H9 (cell line): Measurements from ENCODE around the gene OSBPL10. TPM values are rescaled to one million over a fixed set of nuclear protein-coding genes. Genes with fewer than 3 reads are reported as not detected.

ENCODE experiments used
- DNase-seq: peaks from one replicate; pipeline ENCODE4 v3.0.0-alpha.2; 2017
- H2AFZ ChIP-seq: one replicate; pipeline ENCODE4 v1.6.1; 2013; ENCODE audit warnings: mild to moderate bottlenecking, low read length, control low read depth, moderate library complexity
- H2AK5ac ChIP-seq: 2 replicates; pipeline ENCODE4 v1.6.1; 2013; ENCODE audit warnings: low read length, control low read depth, mixed read lengths; ENCODE audit not compliant: insufficient read length
- H2BK120ac ChIP-seq: one replicate; pipeline ENCODE4 v1.6.1; 2013; ENCODE audit warnings: low read depth, mild to moderate bottlenecking, low read length, control low read depth, inconsistent platforms; ENCODE audit not compliant: poor library complexity, severe bottlenecking
- H2BK12ac ChIP-seq: 2 replicates; pipeline ENCODE4 v1.6.1; 2013; ENCODE audit warnings: low read length, control low read depth, mixed read lengths, low read depth; ENCODE audit not compliant: insufficient read length
- H2BK15ac ChIP-seq: 2 replicates; pipeline ENCODE4 v1.6.1; 2013; ENCODE audit warnings: low read depth, low read length, control low read depth
- H2BK20ac ChIP-seq: one replicate; pipeline ENCODE4 v1.6.1; 2013; ENCODE audit warnings: low read depth, mild to moderate bottlenecking, low read length, control low read depth, inconsistent platforms; ENCODE audit not compliant: poor library complexity, severe bottlenecking
- H2BK5ac ChIP-seq: 2 replicates; pipeline ENCODE4 v1.6.1; 2013; ENCODE audit warnings: low read length, control low read depth, mixed read lengths; ENCODE audit not compliant: insufficient read length
- H3K14ac ChIP-seq: 2 replicates; pipeline ENCODE4 v1.6.1; 2013; ENCODE audit warnings: low read length, control low read depth; ENCODE audit not compliant: insufficient read depth
- H3K18ac ChIP-seq: 2 replicates; pipeline ENCODE4 v1.6.1; 2013; ENCODE audit warnings: low read depth, mild to moderate bottlenecking, mixed read lengths, low read length, control low read depth; ENCODE audit not compliant: insufficient read length
- H3K23ac ChIP-seq: 2 replicates; pipeline ENCODE4 v1.6.1; 2013; ENCODE audit warnings: low read length, control low read depth, mixed read lengths, low read depth; ENCODE audit not compliant: insufficient read length
- H3K23me2 ChIP-seq: 2 replicates; pipeline ENCODE4 v1.6.1; 2013; ENCODE audit warnings: low read depth, mild to moderate bottlenecking, mixed read lengths, low read length, control low read depth; ENCODE audit not compliant: insufficient read length, poor library complexity, severe bottlenecking
- H3K27ac ChIP-seq: 2 replicates; pipeline ENCODE4 v1.5.1; 2013; ENCODE audit warnings: low read length, control low read depth, mixed read lengths, low read depth; ENCODE audit not compliant: insufficient read length
- H3K27me3 ChIP-seq: 2 replicates; pipeline ENCODE4 v1.6.1; 2013; ENCODE audit warnings: low read length, control low read depth, inconsistent platforms; ENCODE audit not compliant: insufficient read depth
- H3K4ac ChIP-seq: 2 replicates; pipeline ENCODE4 v1.6.1; 2013; ENCODE audit warnings: low read depth, mild to moderate bottlenecking, control low read depth, inconsistent platforms, low read length, moderate library complexity
- H3K4me1 ChIP-seq: 2 replicates; pipeline ENCODE4 v1.6.1; 2013; ENCODE audit warnings: low read length, control low read depth, inconsistent platforms; ENCODE audit not compliant: insufficient read depth
- H3K4me2 ChIP-seq: 2 replicates; pipeline ENCODE4 v1.6.1; 2013; ENCODE audit warnings: low read length, control low read depth, mixed read lengths; ENCODE audit not compliant: insufficient read length, insufficient read depth
- H3K56ac ChIP-seq: 2 replicates; pipeline ENCODE4 v1.6.1; 2013; ENCODE audit warnings: low read depth, mild to moderate bottlenecking, mixed read lengths, low read length, control low read depth; ENCODE audit not compliant: insufficient read length
- H3K79me1 ChIP-seq: 2 replicates; pipeline ENCODE4 v1.6.1; 2013; ENCODE audit warnings: low read depth, mild to moderate bottlenecking, moderate library complexity, low read length, control low read depth, inconsistent platforms; ENCODE audit not compliant: insufficient read depth, poor library complexity, severe bottlenecking
- H3K79me2 ChIP-seq: 2 replicates; pipeline ENCODE4 v1.6.1; 2013; ENCODE audit warnings: low read length, control low read depth, inconsistent platforms; ENCODE audit not compliant: insufficient read depth
- H3K9ac ChIP-seq: 2 replicates; pipeline ENCODE4 v1.6.1; 2013; ENCODE audit warnings: low read length, control low read depth, mixed read lengths; ENCODE audit not compliant: insufficient read length; ENCODE audit errors: extremely low read depth
- H3K9me3 ChIP-seq: one replicate; pipeline ENCODE4 v1.6.1; 2013; ENCODE audit warnings: low read depth, low read length, inconsistent platforms; ENCODE audit not compliant: control insufficient read depth
- H3T11ph ChIP-seq: one replicate; pipeline ENCODE4 v1.6.1; 2013; ENCODE audit warnings: mild to moderate bottlenecking, low read length, control low read depth, inconsistent platforms
- H4K20me1 ChIP-seq: one replicate; pipeline ENCODE4 v1.6.1; 2013; ENCODE audit not compliant: control insufficient read depth, insufficient read length, insufficient read depth
- H4K5ac ChIP-seq: 2 replicates; pipeline ENCODE4 v1.6.1; 2013; ENCODE audit warnings: low read depth, mild to moderate bottlenecking, mixed read lengths, low read length, control low read depth; ENCODE audit not compliant: insufficient read length
- H4K8ac ChIP-seq: replicated peaks from 2 replicates; pipeline ENCODE4 v1.6.1; 2013; ENCODE audit warnings: low read length, control low read depth, mixed read lengths, low read depth; ENCODE audit not compliant: insufficient read length
- H4K91ac ChIP-seq: 2 replicates; pipeline ENCODE4 v1.6.1; 2013; ENCODE audit warnings: low read depth, mild to moderate bottlenecking, moderate library complexity, mixed read lengths, low read length, control low read depth; ENCODE audit not compliant: insufficient read length
- H3K27ac Mint-ChIP-seq, 3 experiments: 2 replicates in 2 of 3; 3 replicates in 1 of 3; pipeline ENCODE4 v1.8.0; 2020 to 2021; ENCODE audit warnings: mixed read lengths in 3 of 3, mild to moderate bottlenecking in 1 of 3, moderate library complexity in 1 of 3
- H3K27me3 Mint-ChIP-seq: 2 replicates; pipeline ENCODE4 v1.8.0; 2021; ENCODE audit warnings: low read depth, mild to moderate bottlenecking, moderate library complexity, mixed read lengths
- H3K36me3 Mint-ChIP-seq, 3 experiments: 2 replicates in 2 of 3; 3 replicates in 1 of 3; pipeline ENCODE4 v1.8.0; 2020 to 2021; ENCODE audit warnings: low read depth in 3 of 3, mixed read lengths in 3 of 3; ENCODE audit not compliant: insufficient read depth in 1 of 3
- H3K4me1 Mint-ChIP-seq, 2 experiments: 2 replicates each; pipeline ENCODE4 v1.8.0; 2020; ENCODE audit warnings: mixed read lengths in 2 of 2
- H3K4me3 Mint-ChIP-seq, 2 experiments: 2 replicates in 1 of 2; 3 replicates in 1 of 2; pipeline ENCODE4 v1.8.0; 2020 to 2021; ENCODE audit warnings: mild to moderate bottlenecking in 2 of 2, mixed read lengths in 2 of 2, moderate library complexity in 1 of 2
- H3K9me3 Mint-ChIP-seq, 2 experiments: 2 replicates in 1 of 2; 3 replicates in 1 of 2; pipeline ENCODE4 v1.8.0; 2020; ENCODE audit warnings: mild to moderate bottlenecking in 2 of 2, mixed read lengths in 2 of 2, moderate library complexity in 1 of 2
- CTCF ChIP-seq: fragments of 200-600 bp; sonication (generic); conservative IDR thresholded peaks from 3 replicates; pipeline ENCODE4 v1.8.0; 2021; ENCODE audit warnings: antibody characterized with exemption, mild to moderate bottlenecking
- WGBS: extraction: QIAGEN DNeasy Blood & Tissue Kit; methylation state at CpG from one replicate; pipeline ENCODE4 v1.1.7; 2013; ENCODE audit warnings: missing lambda C conversion rate, low lambda C conversion rate, mixed read lengths; ENCODE audit not compliant: insufficient read length; ENCODE audit errors: extremely low coverage; 5-methylcytosine and 5-hydroxymethylcytosine counted together
- total RNA-seq: library from RNA; stranded (reverse); gene quantifications from 2 replicates; pipeline ENCODE4 v1.2.1, GENCODE V29; 2021

OSBPL10 gene
- total RNA-seq, 1 experiment from 2014 or later: 42.7 TPM

- Histone ChIP-seq H2AK5ac (no peak overlapping the region), H2BK120ac (no peak overlapping the region), H3K14ac (no peak overlapping the region), H3K4me1 (peaks cover 17% of the 10 kb centered on the region), H3T11ph (no peak overlapping the region), H3K79me1 (no peaks in the 10 kb centered on the region), H3K27me3 (no peaks in the 10 kb centered on the region), H2BK12ac (no peak overlapping the region), H3K23me2 (no peaks in the 10 kb centered on the region), H4K91ac (no peak overlapping the region), H3K4ac (no peak overlapping the region), H3K56ac (no peak overlapping the region), H2BK5ac (no peak overlapping the region), H2BK20ac (no peak overlapping the region), H4K8ac (no peak overlapping the region), H3K9me3 (no peaks in the 10 kb centered on the region), H3K79me2 (peaks cover 37% of the 10 kb centered on the region; the same call in 1 of the 2 replicates), H3K23ac (no peak overlapping the region), H4K5ac (no peak overlapping the region), H4K20me1 (no peaks in the 10 kb centered on the region), H3K4me2 (no peak overlapping the region), H2AFZ (no peak overlapping the region), H3K27ac (no peak overlapping the region), H3K18ac (no peak overlapping the region), H2BK15ac (no peak overlapping the region), H3K9ac (no peak overlapping the region)
- Mint-ChIP-seq H3K4me1 (peaks cover 35 to 52% of the 10 kb centered on the region in 2 experiments), H3K9me3 (no peaks in the 10 kb centered on the region), H3K4me3 (no peak overlapping the region), H3K27ac (no peak overlapping the region), H3K36me3 (peaks cover 8 to 11% (median 11%) of the 10 kb centered on the region in 3 experiments; a peak in 6 of 7 replicates), H3K27me3 (no peaks in the 10 kb centered on the region)
- no peak for DNase-seq
- WGBS: no CpG with 5 or more reads among the region's 5 CpGs
- no peak for TF ChIP-seq CTCF
These were observed 7.2 kb downstream of the OSBPL10 start for GRCh38 chr3:31973837-31974236.
